Spleen (tissue), 7 donors: ENCODE results near the gene CUEDC1.

Experiments
- CTCF ChIP-seq, 11 experiments: fragments of 200-600 bp in 7 of 11; fragments of 450-650 bp in 4 of 11; sonication (generic) in 4 of 11; IDR thresholded peaks in 8 of 11; conservative IDR thresholded peaks in 3 of 11; 1 replicate in 7 of 11; 2 replicates in 4 of 11; pipeline versions ENCODE4 v1.4.0 to v1.8.0; 2016 to 2021; ENCODE audit warnings: antibody characterized with exemption in 11 of 11, inconsistent platforms in 4 of 11, mild to moderate bottlenecking in 1 of 11
- POLR2A ChIP-seq, 3 donors: fragments of 450-650 bp; IDR thresholded peaks; one replicate each; pipeline ENCODE4 v1.5.1; 2017; ENCODE audit warnings: antibody characterized with exemption in 3 of 3, mild to moderate bottlenecking in 1 of 3
- donor health status: DM: no; HTN: no; CAD: no; lungs with moderate emphysema.
- donor health status: DM: no; HTN: no; CAD: no.
- donor health status: DM: no; HTN: no; CAD: no.

- TF ChIP-seq CTCF (IDR thresholded peaks at IDR 0.05 in 8 of 11, conservative IDR thresholded peaks at IDR 0.05 in 3 of 11) (no peak), POLR2A (IDR thresholded peaks at IDR 0.05) (no peak)
Observed at GRCh38 chr17:57938061-57938502, 17.1 kb downstream of the CUEDC1 start.
